ES-I3 (cell line): ENCODE measurements around the gene LZTS2.

ENCODE experiments used
- H3K36me3 ChIP-seq: 2 replicates; pipeline ENCODE4 v1.6.1; 2013; ENCODE audit warnings: mild to moderate bottlenecking, low read length, control low read depth, moderate library complexity; ENCODE audit not compliant: insufficient read depth
- H3K4me1 ChIP-seq: 2 replicates; pipeline ENCODE4 v1.6.1; 2013; ENCODE audit warnings: mild to moderate bottlenecking, control low read depth, low read length; ENCODE audit not compliant: insufficient read depth
- H3K9ac ChIP-seq: 2 replicates; pipeline ENCODE4 v1.6.1; 2013; ENCODE audit warnings: low read depth, mild to moderate bottlenecking, low read length, moderate library complexity
- H3K9me3 ChIP-seq: 2 replicates; pipeline ENCODE4 v1.6.1; 2013; ENCODE audit warnings: mild to moderate bottlenecking, low read length, moderate library complexity; ENCODE audit not compliant: control insufficient read depth, insufficient read depth

LZTS2 gene

DNA sequence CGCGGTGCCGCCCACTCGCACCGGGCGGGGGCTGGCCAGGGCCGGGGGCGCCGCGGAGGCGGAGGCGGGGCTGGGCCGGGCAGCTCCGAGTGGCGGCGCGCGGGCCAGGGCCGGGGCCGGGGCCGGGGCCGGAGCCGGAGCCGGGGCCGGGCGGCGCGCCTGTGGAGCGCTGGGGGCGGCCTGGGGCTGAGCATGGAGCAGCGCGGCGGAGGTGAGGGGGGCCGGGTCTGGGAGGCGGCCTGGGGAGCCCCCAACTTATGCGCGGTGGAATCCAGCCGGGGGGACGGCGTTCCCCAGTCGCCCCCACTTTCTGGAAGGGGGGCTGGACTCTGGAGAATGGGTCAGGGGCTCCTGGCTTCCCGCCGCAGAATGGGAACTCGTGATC is at the start of gene LZTS2:
Gene LZTS2 (plus strand): TSS at position 67 of the 385 bp plus-strand sequence. CDS start 2,731 bp downstream, outside the sequence.
- Histone ChIP-seq H3K36me3 (peaks cover 5% of the 10 kb centered on the region; the same call in 1 of the 2 replicates), H3K4me1 (peaks cover 12% of the 10 kb centered on the region), H3K9ac (peak within 1 kb of the TSS; percentile 66), H3K9me3 (no peaks in the 10 kb centered on the region)

DNA sequence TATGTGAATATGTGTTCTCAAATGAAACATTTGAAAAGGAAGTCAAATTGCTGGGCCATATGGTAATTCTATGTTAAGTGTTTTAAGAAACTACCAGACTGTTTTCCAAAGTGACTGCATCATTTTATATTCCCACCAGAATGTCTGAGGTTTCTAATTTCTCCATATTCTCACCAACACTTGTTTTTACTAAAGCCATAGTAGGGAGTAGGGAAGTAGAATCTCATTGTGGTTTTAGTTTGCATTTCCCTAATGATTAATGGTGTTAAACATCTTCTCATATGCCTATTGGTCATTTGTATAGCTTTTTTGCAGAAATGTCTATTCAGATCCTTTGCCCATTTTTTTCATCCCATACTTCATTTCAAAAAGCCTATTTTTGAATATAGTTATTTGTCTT is 39.4 kb upstream of the LZTS2 start:
- H3K36me3 ChIP-seq: peaks cover 2% of the 10 kb centered on the region

DNA sequence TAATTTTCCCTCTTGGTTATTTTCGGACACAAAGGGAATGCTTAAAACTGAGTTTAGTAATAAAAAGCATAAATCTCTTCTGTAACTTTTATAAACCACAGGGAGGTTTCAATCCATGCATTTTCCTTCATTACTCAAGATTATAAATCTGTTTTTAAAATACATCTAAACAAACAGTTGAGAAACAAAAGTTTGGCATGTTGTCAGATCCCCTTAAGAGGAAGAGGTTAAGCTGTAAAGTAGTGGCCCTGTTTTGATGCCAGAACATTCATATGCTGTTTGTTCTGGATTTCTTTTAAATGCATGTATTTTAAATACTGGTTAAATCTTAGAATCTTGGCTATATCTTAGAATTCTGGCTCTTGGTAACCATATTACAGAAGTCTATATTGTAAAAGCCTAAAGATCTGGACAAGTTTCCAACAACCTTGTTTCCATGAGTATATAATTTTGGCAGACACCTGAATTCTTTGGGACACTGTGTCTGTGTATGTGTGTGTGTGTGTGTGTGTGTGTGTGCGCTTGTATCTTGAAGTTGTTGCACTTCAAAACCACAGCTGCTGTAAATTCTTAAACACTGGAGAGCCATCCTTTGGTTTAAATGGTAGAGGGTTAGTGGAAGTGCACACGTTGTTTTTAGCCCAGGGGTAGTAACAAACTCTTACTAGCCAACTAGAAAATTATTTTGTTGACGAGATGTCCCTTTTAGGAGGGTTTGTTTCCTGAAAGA is 37.1 kb upstream of the LZTS2 start:
- Histone ChIP-seq H3K9me3 (no peaks in the 10 kb centered on the region), H3K9ac (no peak overlapping the region), H3K36me3 (peaks cover 2% of the 10 kb centered on the region; the same call in 1 of the 2 replicates), H3K4me1 (no peaks in the 10 kb centered on the region)

More for the DNA sequence above, 39.4 kb upstream of the LZTS2 start:
- Histone ChIP-seq H3K4me1 (no peaks in the 10 kb centered on the region), H3K9me3 (no peaks in the 10 kb centered on the region), H3K9ac (no peak overlapping the region)

GRCh38 chr10:100963826-100964225 is 35.8 kb upstream of the LZTS2 start:
- Histone ChIP-seq H3K36me3 (no peaks in the 10 kb centered on the region), H3K4me1 (no peaks in the 10 kb centered on the region), H3K9me3 (no peaks in the 10 kb centered on the region), H3K9ac (no peak overlapping the region)

GRCh38 chr10:100965820-100966219 is 33.8 kb upstream of the LZTS2 start:
- Histone ChIP-seq H3K4me1 (no peaks in the 10 kb centered on the region), H3K36me3 (no peaks in the 10 kb centered on the region), H3K9ac (no peak overlapping the region), H3K9me3 (no peaks in the 10 kb centered on the region)

DNA sequence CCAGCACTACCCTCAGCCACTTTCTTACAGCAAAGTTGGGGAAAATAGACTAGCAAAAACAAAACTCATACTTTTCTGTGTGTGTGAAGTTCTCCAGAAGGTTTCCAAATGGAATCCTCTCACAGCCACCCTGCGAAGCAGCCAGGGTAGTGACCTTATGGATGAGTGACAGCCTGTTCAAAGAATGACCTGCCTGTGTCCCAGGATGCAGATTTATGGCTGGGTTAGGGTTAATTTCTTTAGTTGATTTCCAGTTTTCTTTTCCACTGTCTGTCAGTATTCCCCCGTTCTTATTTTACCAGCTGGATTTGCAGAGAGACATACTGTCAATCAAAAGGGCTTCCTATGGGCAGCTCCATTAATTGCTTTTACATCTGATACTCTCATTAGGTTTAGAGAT is 32.7 kb upstream of the LZTS2 start:
- Histone ChIP-seq H3K9ac (no peak overlapping the region), H3K4me1 (peaks cover 2% of the 10 kb centered on the region), H3K9me3 (no peaks in the 10 kb centered on the region)

GRCh38 chr10:100967332-100967731 is 32.3 kb upstream of the LZTS2 start:
- Histone ChIP-seq H3K9ac (no peak overlapping the region), H3K4me1 (peaks cover 6% of the 10 kb centered on the region), H3K9me3 (no peaks in the 10 kb centered on the region), H3K36me3 (no peaks in the 10 kb centered on the region)

More for the DNA sequence above, 32.7 kb upstream of the LZTS2 start:
- H3K36me3 ChIP-seq: no peaks in the 10 kb centered on the region

GRCh38 chr10:100968062-100968736 is 31.4 kb upstream of the LZTS2 start:
- Histone ChIP-seq H3K4me1 (peaks cover 6% of the 10 kb centered on the region), H3K9me3 (no peaks in the 10 kb centered on the region), H3K9ac (peak overlapping the region; percentile 73; the same call in 1 of the 2 replicates), H3K36me3 (no peaks in the 10 kb centered on the region)

- Histone ChIP-seq H3K4me1 (peaks cover 6% of the 10 kb centered on the region), H3K36me3 (no peaks in the 10 kb centered on the region), H3K9me3 (no peaks in the 10 kb centered on the region), H3K9ac (peak overlapping the region; percentile 73)
These were observed 30.8 kb upstream of the LZTS2 start for GRCh38 chr10:100968863-100969186.

DNA sequence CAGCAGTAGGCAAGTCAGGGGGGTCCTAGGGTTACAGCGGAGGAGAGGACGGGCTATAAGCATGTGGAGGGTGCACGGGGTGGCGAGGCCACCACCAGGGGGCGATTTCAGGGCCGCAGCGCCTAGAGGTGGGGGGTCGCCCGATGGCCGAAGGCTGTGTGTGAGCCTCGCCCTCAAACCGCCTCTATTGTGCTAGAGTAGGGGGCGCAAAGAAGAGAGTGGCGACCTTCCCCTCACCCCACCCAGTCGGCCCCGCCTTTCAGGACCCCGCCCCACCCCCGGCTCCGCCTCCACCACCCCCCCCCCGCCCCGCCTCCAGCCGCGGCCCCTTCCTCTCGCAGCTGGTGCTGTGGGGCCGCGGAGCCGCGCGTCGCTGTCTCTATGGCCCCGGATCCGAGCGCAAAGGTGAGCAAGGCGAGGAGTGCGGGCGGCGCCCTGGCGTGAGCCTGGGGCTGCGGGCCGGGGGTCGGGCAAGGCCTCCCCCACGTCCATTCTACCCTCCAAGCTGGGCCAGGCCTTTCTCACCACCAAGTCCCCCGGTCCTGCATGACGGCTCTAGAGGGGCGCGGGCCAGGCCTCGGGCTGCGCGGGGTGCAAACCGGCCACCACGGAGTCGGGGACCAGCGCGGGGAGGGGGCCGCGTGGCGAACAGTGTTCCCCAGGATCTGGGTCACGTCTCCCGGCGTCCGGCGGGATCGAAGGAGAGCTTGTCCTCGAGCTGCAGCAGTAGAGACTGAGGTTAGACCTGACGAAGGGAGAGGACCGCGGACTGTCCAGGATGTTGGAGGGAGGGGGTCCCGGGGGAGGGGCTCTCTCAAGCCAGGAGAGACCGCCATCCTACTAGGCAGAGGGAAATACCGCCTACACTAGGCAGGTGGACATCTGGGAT is 30.2 kb upstream of the LZTS2 start, which contains the start of gene SEMA4G:
Gene SEMA4G (plus strand): TSS at position 318 of the 889 bp plus-strand sequence. CDS start 3,409 bp downstream, outside the sequence.
- Histone ChIP-seq H3K9me3 (no peaks in the 10 kb centered on the region), H3K4me1 (peaks cover 6% of the 10 kb centered on the region), H3K9ac (peak within 1 kb of the TSS; percentile 73), H3K36me3 (no peaks in the 10 kb centered on the region)

- Histone ChIP-seq H3K4me1 (peaks cover 6% of the 10 kb centered on the region), H3K36me3 (no peaks in the 10 kb centered on the region), H3K9me3 (no peaks in the 10 kb centered on the region), H3K9ac (peak overlapping the region; percentile 67; the same call in 1 of the 2 replicates)
These were observed 29.3 kb upstream of the LZTS2 start for GRCh38 chr10:100970076-100970913.

DNA sequence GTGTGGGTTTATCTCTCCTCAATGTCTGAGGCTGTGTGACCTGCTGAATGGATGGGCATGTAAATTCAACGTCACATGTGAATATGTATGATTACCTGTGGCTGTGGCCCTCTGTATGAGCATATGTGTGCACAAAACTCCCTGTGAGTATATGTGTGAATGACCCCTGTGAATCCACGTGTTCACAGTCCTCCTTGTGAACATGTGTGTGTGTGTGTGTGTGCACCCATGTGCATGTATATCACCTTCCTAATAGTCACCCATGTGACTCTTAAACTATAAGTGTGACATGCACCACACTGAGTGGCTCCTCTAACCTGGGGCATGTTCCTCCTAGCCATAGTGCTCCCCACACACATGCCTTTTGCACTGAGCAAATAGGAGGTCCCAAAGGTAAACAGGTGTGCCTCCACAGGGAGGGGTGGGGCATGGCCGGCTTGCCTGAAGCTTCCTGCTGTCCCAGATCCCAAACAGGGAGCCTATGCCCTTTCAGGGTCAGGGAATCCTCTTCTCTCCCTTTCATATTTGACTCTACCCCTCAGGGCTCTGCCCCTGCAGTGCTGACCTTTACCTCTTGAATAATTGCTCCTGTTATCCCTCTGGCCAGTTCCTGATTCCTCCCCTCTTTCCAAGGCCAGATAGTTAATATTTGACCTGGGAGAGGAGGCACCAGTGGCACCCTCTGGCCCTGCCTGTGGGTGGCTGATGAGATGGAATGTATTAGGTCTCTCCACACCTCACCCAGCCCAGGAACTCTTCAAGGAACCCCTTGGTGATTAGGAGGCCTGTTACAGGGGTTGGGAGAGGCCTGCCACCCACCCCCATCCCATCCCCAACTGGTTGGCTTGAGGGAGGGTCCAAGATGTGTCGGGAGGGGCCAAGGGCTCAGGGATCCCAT is 28.4 kb upstream of the LZTS2 start:
- H3K9ac ChIP-seq: no peak overlapping the region

More for the DNA sequence above, 28.4 kb upstream of the LZTS2 start:
- H3K4me1 ChIP-seq: peaks cover 6% of the 10 kb centered on the region
- H3K36me3 ChIP-seq: no peaks in the 10 kb centered on the region
- H3K9me3 ChIP-seq: no peaks in the 10 kb centered on the region
